M059J (cell line): Measurements from ENCODE around the gene USP3. TPM values are rescaled to one million over a fixed set of nuclear protein-coding genes. Genes with fewer than 3 reads are reported as not detected.

ENCODE experiments used
- total RNA-seq: library from RNA; depleted of rRNA; stranded (reverse); fragments of >200 nt; shearing (Covaris generic); gene quantifications from 2 replicates; pipeline ENCODE4 v1.2.3, GENCODE V29; 2014; rRNA removed

Gene USP3
- total RNA-seq, 1 experiment from 2014 or later = 25.7 TPM

Other genes with a start within 250 kb of the USP3 start
- gene APH1B, start 227.0 kb upstream of the USP3 start, total RNA-seq = 7.7 and 8.8 TPM in 2 replicates
- 6.1 and 6.9 TPM in 2 replicates for gene CA12, start 122.7 kb upstream of the USP3 start, total RNA-seq
- not detected in 2 replicates for gene FBXL22, start 92.8 kb downstream of the USP3 start, total RNA-seq